NCI-H345 (cell line): ENCODE measurements around the gene RARB.

ENCODE experiments used
- DNase-seq: peaks from one replicate; lab custom pipeline; 2025; lab: John Stamatoyannopoulos, UW

RARB gene

GRCh38 chr3:25472731-25473130 lies 44.7 kb downstream of the RARB start:
- DNase-seq = no peak

- no peak for DNase-seq
Measured at GRCh38 chr3:25473246-25473645, 45.2 kb downstream of the RARB start.

- DNase-seq = no peak
Measured at GRCh38 chr3:25474052-25474451, 46.0 kb downstream of the RARB start.

- DNase-seq = no peak
Measured at GRCh38 chr3:25476639-25477038, 48.6 kb downstream of the RARB start.

- DNase-seq = no peak
Measured at GRCh38 chr3:25478211-25478757, 50.2 kb downstream of the RARB start.

GRCh38 chr3:25478964-25479726 lies 51.1 kb downstream of the RARB start:
- no peak for DNase-seq

GRCh38 chr3:25479727-25480010 lies 51.6 kb downstream of the RARB start:
- DNase-seq = no peak

GRCh38 chr3:25480811-25481210 lies 52.7 kb downstream of the RARB start:
- DNase-seq = no peak

- DNase-seq = no peak
Measured at GRCh38 chr3:25481386-25481785, 53.3 kb downstream of the RARB start.

GRCh38 chr3:25483456-25483855 lies 55.4 kb downstream of the RARB start:
- no peak for DNase-seq

GRCh38 chr3:25485673-25486072 lies 57.6 kb downstream of the RARB start:
- DNase-seq = no peak

- no peak for DNase-seq
Measured at GRCh38 chr3:25486932-25487331, 58.9 kb downstream of the RARB start.

GRCh38 chr3:25489858-25490593 lies 62.0 kb downstream of the RARB start:
- no peak for DNase-seq

- no peak for DNase-seq
Measured at GRCh38 chr3:25493246-25493645, 65.2 kb downstream of the RARB start.

GRCh38 chr3:25493786-25494185 lies 65.7 kb downstream of the RARB start:
- DNase-seq = no peak

- DNase-seq = no peak
Measured at GRCh38 chr3:25495304-25495703, 67.2 kb downstream of the RARB start.

- no peak for DNase-seq
Measured at GRCh38 chr3:25495726-25496253, 67.7 kb downstream of the RARB start.

- DNase-seq = no peak
Measured at GRCh38 chr3:25497096-25497495, 69.0 kb downstream of the RARB start.

GRCh38 chr3:25500706-25501210 lies 72.7 kb downstream of the RARB start:
- DNase-seq = no peak

- DNase-seq = no peak
Measured at GRCh38 chr3:25502233-25502632, 74.2 kb downstream of the RARB start.

- no peak for DNase-seq
Measured at GRCh38 chr3:25503898-25504301, 75.8 kb downstream of the RARB start.

- DNase-seq = no peak
Measured at GRCh38 chr3:25505581-25505980, 77.5 kb downstream of the RARB start.

GRCh38 chr3:25507811-25508210 lies 79.7 kb downstream of the RARB start:
- no peak for DNase-seq
